ENCODE data around the gene COQ8B.

- no peak for TF ChIP-seq CTCF (IDR thresholded peaks at IDR 0.05)
- TF ChIP-seq EP300 (IDR thresholded peaks at IDR 0.05) = no peak
- no peak for TF ChIP-seq POLR2A (IDR thresholded peaks at IDR 0.05)
These were observed 55.1 kb downstream of the COQ8B start for GRCh38 chr19:40661616-40662015.

Data from suprapubic skin (tissue), 3 donors.